ENCODE data around the gene TMEM258. TPM values are rescaled to one million over a fixed set of nuclear protein-coding genes. Genes with fewer than 3 reads are reported as not detected.

Gene TMEM258
- polyA plus RNA-seq, 2 of the 4 experiments (the other 2 are of a cell fraction): 257 to 280 TPM

- TF ChIP-seq ZSCAN20 (CRISPR knock-in tag; IDR thresholded peaks at IDR 0.05): no peak
- TF ChIP-seq POLR2A (IDR thresholded peaks at IDR 0.05; ENCODE audit: low read length): peak; percentile 12; the same call in 1 of the 2 replicates
- TF ChIP-seq JUN (IDR thresholded peaks at IDR 0.05): no peak
- H3K27ac ChIP-seq: peak overlapping the region; percentile 96 to 98
- peak overlapping the region; percentile 52 for H3K4me3 ChIP-seq
- no peak for FAIRE-seq
- H3K9me3 ChIP-seq: no peaks in the 10 kb centered on the region
- 69% methylated on average over 16 of the region's 16 CpGs for WGBS (ENCODE audit: missing lambda C conversion rate)
- ATAC-seq: peak in 1 of 2 experiments; percentile 5; a peak in 2 of 6 replicates
- peak in 1 of 2 experiments; percentile 82 for DNase-seq (ENCODE audit: low read depth in 1 of 2, low spot score in 1 of 2)
- peaks cover 21% of the 10 kb centered on the region; the same call in 2 of the 3 replicates for H3K4me1 ChIP-seq
- POLR2A ChIA-PET: interaction anchor here (0.6 to 6.0 kb wide), 16 partner anchors 8 to 1027 kb away, joined by 3 to 71 read pairs (median 6); partner anchors contain the start of genes C11orf98, CSKMT, FADS2 and FEN1
- H3K4me2 ChIP-seq: peak overlapping the region; percentile 89
- CTCF ChIA-PET: interaction anchor here (0.6 to 10.5 kb wide), 19 partner anchors 9 to 774 kb away, joined by 3 to 145 read pairs (median 6); partner anchors contain the start of genes FADS2, FEN1 and TMEM258
These were observed 22.0 kb upstream of the TMEM258 start for GRCh38 chr11:61814247-61814957.

DNA sequence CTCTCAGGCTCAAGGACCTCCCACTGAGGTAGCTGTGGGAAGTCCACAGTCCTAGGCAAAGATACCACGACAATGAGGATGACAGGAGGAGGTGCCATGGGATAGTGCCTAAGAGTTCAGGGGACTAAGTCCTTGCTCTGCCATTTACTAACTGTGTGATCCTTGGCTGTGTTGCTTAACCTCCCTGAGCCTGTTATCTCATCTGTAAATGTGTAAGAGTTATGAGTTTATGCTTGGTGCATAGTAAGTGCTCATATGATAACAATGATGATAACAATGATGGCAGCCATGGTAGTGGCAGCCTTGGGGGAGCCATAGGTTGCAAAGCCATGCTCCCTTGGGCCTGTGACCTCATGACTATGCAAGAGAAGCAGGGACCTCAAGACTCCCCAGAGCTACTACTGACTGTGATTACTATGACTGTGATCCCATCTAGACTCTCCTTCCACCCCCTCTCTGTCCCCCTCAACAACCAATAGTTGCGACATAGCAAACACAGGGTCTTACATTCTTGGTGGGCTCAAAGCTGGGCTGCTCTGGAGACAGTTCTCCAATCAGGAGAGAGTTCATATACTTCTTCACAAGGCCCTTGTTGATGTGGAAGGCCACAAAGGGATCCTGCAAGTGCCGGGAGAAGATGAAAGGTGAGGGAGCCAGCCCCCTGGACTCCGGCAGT is 20.5 kb upstream of the TMEM258 start:
- no peak overlapping the region for H3K27ac ChIP-seq
- H3K9me3 ChIP-seq: no peaks in the 10 kb centered on the region
- DNase-seq (ENCODE audit: low read depth in 1 of 2, low spot score in 1 of 2) (no peak), FAIRE-seq (no peak), ATAC-seq (no peak)
- H3K4me2 ChIP-seq: no peak overlapping the region
- peaks cover 11% of the 10 kb centered on the region; the same call in 2 of the 3 replicates for H3K4me1 ChIP-seq
- TF ChIP-seq RNF2 (IDR thresholded peaks at IDR 0.05; ENCODE audit: borderline replicate concordance, low read depth): no peak
- POLR2A ChIA-PET: interaction anchor here (0.7 kb wide), 1 partner anchor 389 kb away, joined by 4 read pairs; no protein-coding TSS in a partner anchor
- H3K4me3 ChIP-seq: no peak overlapping the region
- 96% methylated on average over 4 of the region's 4 CpGs for WGBS (ENCODE audit: missing lambda C conversion rate)
- CTCF ChIA-PET: interaction anchor here (1.4 to 10.5 kb wide), 6 partner anchors 16 to 295 kb away, joined by 3 to 145 read pairs (median 12); partner anchors contain the start of gene FADS2

- FAIRE-seq (no peak), ATAC-seq (no peak), DNase-seq (ENCODE audit: low read depth in 1 of 2, low spot score in 1 of 2) (no peak)
- no peaks in the 10 kb centered on the region for H3K9me3 ChIP-seq
- H3K4me3 ChIP-seq: no peak overlapping the region
- POLR2A ChIA-PET: no interaction called here
- no peak overlapping the region for H3K27ac ChIP-seq
- CTCF ChIA-PET: interaction anchor here (0.9 to 10.5 kb wide), 10 partner anchors 9 to 296 kb away, joined by 3 to 145 read pairs (median 4); partner anchors contain the start of gene FADS2
- no peak overlapping the region for H3K4me2 ChIP-seq
- WGBS (ENCODE audit: missing lambda C conversion rate): 93% methylated on average over 5 of the region's 5 CpGs
- H3K4me1 ChIP-seq: 0 out of 3 replicates have a peak, but pooled peaks cover 7% of the 10 kb centered on the region
- TF ChIP-seq FOSL2 (IDR thresholded peaks at IDR 0.05) (no peak), FOSL2 (CRISPR knock-in tag; IDR thresholded peaks at IDR 0.05) (peak; percentile 14; the same call in 1 of the 2 replicates), HDAC2 (IDR thresholded peaks at IDR 0.05) (no peak), ZC3H11A (IDR thresholded peaks at IDR 0.05) (no peak), PHF8 (IDR thresholded peaks at IDR 0.05; ENCODE audit: borderline replicate concordance, low read depth) (no peak), BHLHE40 (IDR thresholded peaks at IDR 0.05; ENCODE audit: low read depth, low read length) (no peak)
These were observed 19.4 kb upstream of the TMEM258 start for GRCh38 chr11:61811831-61812230.

- Histone ChIP-seq H3K9me3 (no peaks in the 10 kb centered on the region), H3K4me2 (no peak overlapping the region), H3K27ac (no peak overlapping the region), H3K4me1 (0 out of 3 replicates have a peak, but pooled peaks cover 7% of the 10 kb centered on the region), H3K4me3 (no peak overlapping the region)
- 92% methylated on average over 8 of the region's 8 CpGs for WGBS (ENCODE audit: missing lambda C conversion rate)
- POLR2A ChIA-PET: no interaction called here
- FAIRE-seq (no peak), ATAC-seq (no peak), DNase-seq (ENCODE audit: low read depth in 1 of 2, low spot score in 1 of 2) (no peak)
- CTCF ChIA-PET: interaction anchor here (0.6 to 10.5 kb wide), 7 partner anchors 10 to 297 kb away, joined by 3 to 145 read pairs (median 3); partner anchors contain the start of gene FADS2
- no peak for TF ChIP-seq FOSB (CRISPR knock-in tag; IDR thresholded peaks at IDR 0.05)
- no peak for TF ChIP-seq PHF8 (IDR thresholded peaks at IDR 0.05; ENCODE audit: borderline replicate concordance, low read depth)
- no peak for TF ChIP-seq KDM5A (IDR thresholded peaks at IDR 0.05)
- no peak for TF ChIP-seq KDM1A (IDR thresholded peaks at IDR 0.05; ENCODE audit: low read depth)
- no peak for TF ChIP-seq HDAC2 (IDR thresholded peaks at IDR 0.05)
- no peak for TF ChIP-seq HOXA7 (CRISPR knock-in tag; IDR thresholded peaks at IDR 0.05)
- no peak for TF ChIP-seq CBX8 (IDR thresholded peaks at IDR 0.05)
- TF ChIP-seq ELK1 (IDR thresholded peaks at IDR 0.05; ENCODE audit: low read depth, low read length): no peak
- TF ChIP-seq, protein P1, sequence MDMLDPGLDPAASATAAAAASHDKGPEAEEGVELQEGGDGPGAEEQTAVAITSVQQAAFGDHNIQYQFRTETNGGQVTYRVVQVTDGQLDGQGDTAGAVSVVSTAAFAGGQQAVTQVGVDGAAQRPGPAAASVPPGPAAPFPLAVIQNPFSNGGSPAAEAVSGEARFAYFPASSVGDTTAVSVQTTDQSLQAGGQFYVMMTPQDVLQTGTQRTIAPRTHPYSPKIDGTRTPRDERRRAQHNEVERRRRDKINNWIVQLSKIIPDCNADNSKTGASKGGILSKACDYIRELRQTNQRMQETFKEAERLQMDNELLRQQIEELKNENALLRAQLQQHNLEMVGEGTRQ (IDR thresholded peaks at IDR 0.05): no peak
- TF ChIP-seq JUNB (IDR thresholded peaks at IDR 0.05): no peak
- TF ChIP-seq HOXB5 (CRISPR knock-in tag; IDR thresholded peaks at IDR 0.05): no peak
- TF ChIP-seq RCOR1 (IDR thresholded peaks at IDR 0.05; ENCODE audit: low read depth, low read length): no peak
- TF ChIP-seq RAD21 (conservative IDR thresholded peaks at IDR 0.05 in 1 of 2, IDR thresholded peaks at IDR 0.05 in 1 of 2): no peak
- TF ChIP-seq MAZ (IDR thresholded peaks at IDR 0.05; ENCODE audit: borderline replicate concordance, low read depth, low read length): no peak
- no peak for TF ChIP-seq ZC3H11A (IDR thresholded peaks at IDR 0.05)
- TF ChIP-seq CTCF (IDR thresholded peaks at IDR 0.05): no peak
- no peak for TF ChIP-seq CEBPB (IDR thresholded peaks at IDR 0.05)
These were observed 18.3 kb upstream of the TMEM258 start for GRCh38 chr11:61810671-61811175.

Data from A549 (cell line).